ENCODE measurements around the gene ADGRE1.
"Not testable (repeated sequence)": the region's sequence is repeated elsewhere in the genome, so short reads cannot be mapped to it uniquely, and the experiment has no call there.

ADGRE1 gene, protein sequence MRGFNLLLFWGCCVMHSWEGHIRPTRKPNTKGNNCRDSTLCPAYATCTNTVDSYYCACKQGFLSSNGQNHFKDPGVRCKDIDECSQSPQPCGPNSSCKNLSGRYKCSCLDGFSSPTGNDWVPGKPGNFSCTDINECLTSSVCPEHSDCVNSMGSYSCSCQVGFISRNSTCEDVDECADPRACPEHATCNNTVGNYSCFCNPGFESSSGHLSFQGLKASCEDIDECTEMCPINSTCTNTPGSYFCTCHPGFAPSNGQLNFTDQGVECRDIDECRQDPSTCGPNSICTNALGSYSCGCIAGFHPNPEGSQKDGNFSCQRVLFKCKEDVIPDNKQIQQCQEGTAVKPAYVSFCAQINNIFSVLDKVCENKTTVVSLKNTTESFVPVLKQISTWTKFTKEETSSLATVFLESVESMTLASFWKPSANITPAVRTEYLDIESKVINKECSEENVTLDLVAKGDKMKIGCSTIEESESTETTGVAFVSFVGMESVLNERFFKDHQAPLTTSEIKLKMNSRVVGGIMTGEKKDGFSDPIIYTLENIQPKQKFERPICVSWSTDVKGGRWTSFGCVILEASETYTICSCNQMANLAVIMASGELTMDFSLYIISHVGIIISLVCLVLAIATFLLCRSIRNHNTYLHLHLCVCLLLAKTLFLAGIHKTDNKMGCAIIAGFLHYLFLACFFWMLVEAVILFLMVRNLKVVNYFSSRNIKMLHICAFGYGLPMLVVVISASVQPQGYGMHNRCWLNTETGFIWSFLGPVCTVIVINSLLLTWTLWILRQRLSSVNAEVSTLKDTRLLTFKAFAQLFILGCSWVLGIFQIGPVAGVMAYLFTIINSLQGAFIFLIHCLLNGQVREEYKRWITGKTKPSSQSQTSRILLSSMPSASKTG

GRCh38 chr19:6887316-6887715, at the start of gene ADGRE1:
Gene ADGRE1, plus strand, starts transcription at chr19:6887579. Its CDS starts 30 bp downstream, at chr19:6887609.
- no peak for DNase-seq (ENCODE audit: low spot score)

GRCh38 chr19:6838062-6838655, 49.2 kb upstream of the ADGRE1 start:
- no peak for DNase-seq (ENCODE audit: low spot score)

DNA sequence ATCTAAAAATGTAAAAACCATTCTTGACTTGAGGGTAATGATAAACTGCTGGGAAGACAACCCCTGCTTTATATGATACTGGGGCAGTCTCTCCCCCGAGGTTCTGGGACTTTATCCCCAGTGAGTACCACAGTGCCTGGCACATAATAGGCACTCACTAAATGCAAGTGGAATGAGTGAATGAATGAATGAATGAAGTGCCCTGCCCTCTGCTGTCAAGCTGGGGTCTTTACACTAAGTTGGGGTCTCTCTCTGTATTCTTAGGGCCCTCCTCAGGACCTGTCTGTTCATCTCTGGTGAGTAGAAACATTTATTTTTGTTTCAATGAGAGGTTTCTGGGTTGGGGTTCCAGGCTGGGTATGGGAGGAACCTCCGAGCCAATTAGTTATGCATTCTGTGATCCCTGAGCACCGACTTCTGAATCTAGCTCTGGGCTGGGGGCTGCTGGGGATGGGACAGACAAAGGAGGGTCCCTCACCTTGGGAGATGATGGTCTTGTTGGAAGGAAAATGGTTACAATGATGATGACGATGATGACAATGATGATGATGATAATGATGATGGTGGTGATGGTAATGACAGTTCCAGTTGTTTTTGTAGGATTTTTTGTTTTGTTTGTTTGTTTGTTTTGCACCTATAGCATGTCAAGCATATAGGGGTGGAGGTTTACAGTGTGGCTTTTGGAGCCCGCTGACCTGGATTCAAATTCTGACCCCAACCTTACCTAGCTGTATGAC, 44.3 kb upstream of the ADGRE1 start:
- DNase-seq (ENCODE audit: low spot score), result no peak

DNA sequence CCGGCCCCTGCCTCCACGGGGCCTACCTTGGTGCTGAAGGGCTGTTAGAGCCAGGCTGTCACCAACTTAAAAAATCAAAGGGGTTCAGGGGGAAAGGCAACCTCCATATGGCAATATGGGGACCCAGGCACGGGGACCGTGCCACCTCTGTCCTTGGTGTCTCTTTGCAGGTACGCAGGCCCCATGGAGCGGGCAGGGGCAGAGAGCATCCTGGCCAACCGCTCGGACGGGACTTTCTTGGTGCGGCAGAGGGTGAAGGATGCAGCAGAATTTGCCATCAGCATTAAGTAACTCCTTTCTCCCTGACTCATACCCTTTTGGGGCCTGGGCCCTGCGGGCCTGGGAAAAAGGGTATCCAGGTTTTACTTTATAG, 39.6 kb upstream of the ADGRE1 start:
- DNase-seq (ENCODE audit: low spot score), result no peak

GRCh38 chr19:6848986-6849385, 38.4 kb upstream of the ADGRE1 start:
- DNase-seq (ENCODE audit: low spot score), result no peak

DNA sequence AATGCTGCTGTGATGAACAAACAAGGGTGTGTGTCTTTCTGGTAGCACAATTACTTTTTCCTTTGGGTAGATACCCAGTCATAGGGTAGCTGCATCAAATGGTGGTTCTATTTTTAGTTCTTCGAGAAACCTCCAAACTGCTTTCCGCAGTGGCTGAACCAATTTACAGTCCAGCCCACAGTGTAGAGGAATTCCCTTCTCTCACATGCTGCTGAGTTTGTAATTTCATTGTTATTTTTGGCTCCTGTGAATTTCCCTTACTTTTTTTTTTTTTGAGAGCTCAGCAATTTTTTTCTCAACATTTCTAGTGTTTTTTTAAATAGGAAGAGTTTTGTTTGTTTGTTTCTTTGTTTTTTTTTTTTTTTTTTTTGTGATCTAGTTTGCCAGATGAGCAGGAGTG, 37.5 kb upstream of the ADGRE1 start:
- no peak for DNase-seq (ENCODE audit: low spot score)

GRCh38 chr19:6851359-6851758, 36.0 kb upstream of the ADGRE1 start:
- DNase-seq (ENCODE audit: low spot score), result no peak

DNA sequence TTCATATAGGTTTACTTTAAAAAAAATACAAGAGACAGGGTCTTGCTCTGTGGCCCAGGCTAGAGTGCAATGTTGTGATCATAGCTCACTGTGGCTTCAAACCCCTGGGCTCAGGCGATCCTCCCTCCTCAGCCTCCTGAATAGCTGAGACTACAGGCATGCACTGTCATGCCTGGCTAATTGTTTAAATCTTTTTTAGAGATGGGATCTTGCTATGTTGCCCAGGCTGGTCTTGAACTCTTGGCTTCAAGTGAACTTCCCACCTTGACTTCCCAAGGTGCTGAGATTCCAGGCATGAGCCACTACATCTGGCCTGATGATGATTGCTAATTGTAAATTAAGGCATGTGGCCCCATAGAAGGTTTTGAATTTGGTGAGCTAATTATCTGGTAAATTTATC, 35.4 kb upstream of the ADGRE1 start:
- no peak for DNase-seq (ENCODE audit: low spot score)

DNA sequence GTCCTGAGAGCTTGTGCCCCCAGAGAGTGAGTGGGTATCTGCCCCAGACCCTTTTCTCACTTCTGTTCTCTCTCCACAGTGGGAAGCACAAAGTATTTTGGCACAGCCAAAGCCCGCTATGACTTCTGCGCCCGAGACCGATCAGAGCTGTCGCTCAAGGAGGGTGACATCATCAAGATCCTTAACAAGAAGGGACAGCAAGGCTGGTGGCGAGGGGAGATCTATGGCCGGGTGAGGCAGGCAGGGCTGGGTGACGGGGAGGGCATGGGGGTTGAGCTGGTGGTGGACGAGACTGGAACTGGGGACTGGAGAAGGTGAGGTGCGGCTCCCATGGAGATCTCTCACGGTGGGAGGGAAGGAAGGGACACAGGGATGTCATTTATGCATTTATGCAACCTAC, 33.5 kb upstream of the ADGRE1 start:
- no peak for DNase-seq (ENCODE audit: low spot score)

GRCh38 chr19:6854758-6855157, 32.6 kb upstream of the ADGRE1 start:
- DNase-seq (ENCODE audit: low spot score), result no peak

DNA sequence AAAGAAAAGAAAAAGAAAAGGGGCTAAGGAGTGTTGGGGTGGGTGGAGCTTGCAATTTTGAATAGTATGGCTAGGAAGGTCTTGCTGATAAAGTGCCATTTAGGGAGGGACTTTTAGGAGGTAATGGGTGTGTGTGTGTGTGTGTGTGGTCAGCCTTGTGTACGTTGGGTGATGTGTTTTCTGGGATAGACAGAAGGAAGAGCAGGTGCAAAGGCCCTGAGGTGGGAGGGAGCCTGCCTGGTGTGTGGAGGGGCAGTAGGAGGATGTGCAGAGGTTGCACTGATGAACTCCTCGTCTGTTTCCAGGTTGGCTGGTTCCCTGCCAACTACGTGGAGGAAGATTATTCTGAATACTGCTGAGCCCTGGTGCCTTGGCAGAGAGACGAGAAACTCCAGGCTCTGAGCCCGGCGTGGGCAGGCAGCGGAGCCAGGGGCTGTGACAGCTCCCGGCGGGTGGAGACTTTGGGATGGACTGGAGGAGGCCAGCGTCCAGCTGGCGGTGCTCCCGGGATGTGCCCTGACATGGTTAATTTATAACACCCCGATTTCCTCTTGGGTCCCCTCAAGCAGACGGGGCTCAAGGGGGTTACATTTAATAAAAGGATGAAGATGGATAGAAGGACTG, 30.5 kb upstream of the ADGRE1 start:
- no peak for DNase-seq (ENCODE audit: low spot score)

DNA sequence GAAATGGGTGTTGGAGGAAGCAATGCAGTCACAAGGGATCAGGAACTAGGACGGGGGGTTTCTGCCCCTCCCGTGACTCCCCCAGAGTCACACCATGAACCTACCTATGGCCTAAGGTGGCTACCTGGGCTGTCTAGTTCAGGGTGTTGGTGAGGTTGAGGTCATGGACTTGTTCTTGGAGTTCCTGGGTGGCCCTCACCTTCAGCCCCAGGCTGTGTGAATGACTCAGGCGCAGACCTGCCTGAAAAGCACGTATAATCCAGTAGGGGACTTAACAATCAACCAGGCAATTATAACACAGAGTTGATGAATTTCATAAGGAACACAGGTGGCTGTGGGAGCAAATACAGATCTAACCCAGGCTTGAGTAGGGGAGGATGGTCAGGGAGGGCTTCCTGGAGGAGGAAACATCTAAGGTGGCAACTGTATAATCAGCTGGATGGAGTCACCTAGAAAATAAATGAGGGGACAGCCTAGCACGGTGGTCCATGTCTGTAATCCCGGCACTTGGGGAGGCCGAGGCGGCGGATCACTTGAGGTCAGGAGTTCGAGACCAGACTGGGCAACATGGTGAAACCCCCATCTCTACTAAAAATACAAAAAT, 25.6 kb upstream of the ADGRE1 start:
- no peak for DNase-seq (ENCODE audit: low spot score)

- peak; percentile 91 for DNase-seq (ENCODE audit: low spot score)
Observed at GRCh38 chr19:6862673-6863078, 24.7 kb upstream of the ADGRE1 start.

DNA sequence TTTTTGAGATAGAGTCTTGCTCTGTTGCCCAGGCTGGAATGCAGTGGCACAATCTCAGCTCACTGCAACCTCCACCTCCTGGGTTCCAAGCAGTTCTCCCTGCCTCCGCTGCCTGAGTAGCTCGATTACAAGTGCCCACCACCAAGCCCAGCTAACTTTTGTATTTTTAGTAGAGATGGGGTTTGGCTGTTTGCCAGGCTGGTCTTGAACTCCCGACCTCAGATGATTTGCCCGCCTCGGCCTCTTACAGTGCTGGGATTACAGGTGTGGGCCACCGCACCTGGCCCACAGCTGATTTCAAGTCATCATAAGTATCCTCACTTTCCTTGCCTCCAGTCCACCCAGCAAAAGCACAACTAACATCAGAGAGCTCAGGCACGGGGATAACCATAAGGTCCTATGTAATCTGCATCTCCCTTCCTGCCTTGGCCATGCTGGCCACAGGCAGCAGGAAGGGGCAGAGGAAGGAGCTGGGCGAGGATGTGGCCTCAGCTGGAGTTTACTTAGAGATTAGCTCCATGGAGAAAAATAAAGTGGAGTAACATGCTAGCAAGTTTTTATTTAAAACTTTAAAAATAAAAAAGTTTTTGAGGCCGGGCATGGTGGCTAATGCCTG, 22.9 kb upstream of the ADGRE1 start:
- DNase-seq (ENCODE audit: low spot score), result no peak

DNA sequence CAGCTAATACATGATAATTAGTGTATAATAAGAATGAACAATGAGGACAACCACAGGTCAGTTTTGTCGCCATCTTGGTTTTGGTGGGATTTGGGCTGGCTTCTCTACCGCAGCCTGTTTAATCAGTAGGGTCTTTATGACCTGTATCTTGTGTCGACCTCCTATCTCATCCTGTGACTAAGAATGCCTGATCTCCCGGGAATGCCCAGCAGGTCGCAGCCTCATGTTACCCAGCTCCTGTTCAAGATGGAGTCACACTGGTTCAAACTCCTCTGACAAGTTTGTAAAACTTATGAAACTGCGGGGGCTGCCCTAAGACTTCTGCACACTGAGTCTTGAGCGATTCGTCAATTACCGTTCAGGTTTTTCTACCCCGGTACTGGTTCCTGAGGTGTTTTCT, 21.5 kb upstream of the ADGRE1 start:
- DNase-seq (ENCODE audit: low spot score), result no peak

GRCh38 chr19:6866741-6867151, 20.6 kb upstream of the ADGRE1 start:
- no peak for DNase-seq (ENCODE audit: low spot score)

DNA sequence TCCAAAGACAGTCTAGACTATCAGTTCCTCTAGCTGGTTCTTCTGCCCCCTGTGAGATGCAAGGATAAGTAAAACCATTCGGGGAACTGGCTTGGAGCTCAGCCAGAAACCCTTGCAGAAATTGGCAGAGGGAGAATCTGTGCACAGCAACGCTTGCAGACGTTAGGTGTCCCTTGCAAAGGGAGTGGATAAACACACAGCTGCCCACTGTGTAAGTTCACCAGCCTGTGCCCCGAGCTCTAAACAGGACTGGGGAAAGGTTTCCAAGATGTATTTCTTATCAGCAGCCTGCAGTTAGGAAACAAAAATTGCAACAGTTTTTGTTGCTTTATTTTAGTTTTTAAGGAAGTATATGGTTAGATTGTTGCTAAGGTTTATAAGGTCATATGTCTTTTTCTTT, 19.0 kb upstream of the ADGRE1 start:
- peak; percentile 12 for DNase-seq (ENCODE audit: low spot score)

DNA sequence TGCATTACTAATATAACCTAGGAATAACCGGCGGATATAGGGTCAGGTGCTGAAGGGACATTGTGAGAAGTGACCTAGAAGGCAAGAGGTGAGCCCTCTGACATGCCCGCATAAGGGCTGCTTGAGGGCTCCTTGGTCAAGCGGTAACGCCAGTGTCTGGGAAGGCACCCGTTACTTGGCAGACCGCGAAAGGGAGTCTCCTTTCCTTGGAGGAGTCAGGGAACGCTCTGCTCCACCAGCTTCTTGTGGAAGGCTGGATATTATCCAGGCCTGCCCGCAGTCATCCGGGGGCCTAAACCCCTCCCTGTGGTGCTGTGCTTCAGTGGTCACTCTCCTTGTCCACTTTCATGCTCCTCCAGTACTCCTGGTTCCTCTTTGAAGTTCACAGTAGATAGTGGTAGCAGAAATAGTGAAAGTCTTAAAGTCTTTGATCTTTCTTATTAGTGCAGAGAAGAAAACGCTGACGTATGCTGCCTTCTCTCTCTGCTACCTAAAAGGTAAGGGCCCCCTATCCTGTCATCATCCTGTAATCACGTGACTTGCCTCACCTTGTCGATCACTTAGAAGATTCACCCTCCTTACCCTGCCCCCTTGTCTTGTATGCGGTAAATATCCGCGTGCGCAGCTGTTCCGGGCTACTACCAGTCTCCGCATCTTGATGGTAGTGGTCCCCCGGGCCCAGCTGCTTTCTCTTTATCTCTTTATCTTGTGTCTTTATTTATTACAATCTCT, 18.1 kb upstream of the ADGRE1 start:
- DNase-seq (ENCODE audit: low spot score), result not testable (repeated sequence)

DNA sequence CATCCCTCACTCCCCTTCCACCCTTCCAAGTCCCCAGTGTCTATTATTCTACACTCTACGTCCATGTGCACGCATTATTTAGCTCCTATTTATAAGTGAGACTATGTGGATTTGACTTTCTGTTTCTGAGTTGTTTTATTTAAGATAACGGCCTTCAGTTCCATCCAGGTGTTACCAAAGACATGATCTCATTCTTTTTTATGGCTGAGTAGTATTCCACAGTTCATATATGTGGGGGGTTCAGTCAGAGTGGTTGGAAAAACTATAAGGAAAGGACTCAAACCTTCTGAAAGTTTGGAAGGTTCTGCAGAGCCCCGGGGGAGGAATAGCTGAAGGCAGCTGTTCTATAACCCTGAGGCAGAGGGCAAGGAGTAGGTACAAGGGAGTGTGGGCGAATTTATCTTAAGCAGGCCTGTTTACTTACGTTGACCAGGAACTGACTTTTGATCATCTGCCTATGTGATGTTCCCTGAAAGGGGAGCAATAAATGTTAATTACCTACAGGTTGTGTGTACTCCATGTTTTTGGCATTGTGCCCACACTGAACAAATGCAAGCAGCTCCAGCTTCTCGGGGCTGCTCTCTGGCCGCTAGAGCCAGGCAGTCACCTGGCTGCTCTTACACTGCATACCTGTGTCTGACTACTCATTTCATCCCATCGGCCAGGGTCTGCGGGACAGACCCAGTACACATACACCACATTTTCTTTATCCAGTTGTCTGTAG, 13.5 kb upstream of the ADGRE1 start:
- no peak for DNase-seq (ENCODE audit: low spot score)

All from CD4-positive, alpha-beta T cell treated with Interleukin-6 at 100 ng/mL for 8 hours (primary cell).